ENCODE data around the gene TEAD1.

The TEAD1 gene

GRCh38 chr11:12993626-12994025 lies 319.4 kb downstream of the TEAD1 start:
- TF ChIP-seq CTCF (IDR thresholded peaks at IDR 0.05; ENCODE audit: low read depth, low read length, missing control alignments), result no peak
- DNase-seq (ENCODE audit: low read depth), result no peak
- in situ Hi-C loops (cut with HindIII; ENCODE audit: low sequenced_read_pairs), result loop anchor here (25.0 kb wide), 1 partner anchor 169 kb away; no protein-coding TSS in a partner anchor
- no peak overlapping the region for H3K4me3 ChIP-seq (ENCODE audit: low read depth, low read length)

Measured in astrocyte of the cerebellum (primary cell).